Esophagus mucosa (tissue), 1 donor: ENCODE data around the gene MTCL1. TPM values are rescaled to one million over a fixed set of nuclear protein-coding genes. Genes with fewer than 3 reads are reported as not detected.
A peak's percentile ranks its signal among the peaks of the same experiment; 100 is the strongest.

Experiments
- ATAC-seq: fragments of 200-7000 bp; cut with Tn5 transposase; one replicate; pipeline ENCODE4 v1.9.1; 2020
- total RNA-seq: library from RNA; stranded (reverse); gene quantifications from one replicate; pipeline ENCODE4 v1.2.4, GENCODE V29; 2023
- donor health status: DM: yes; HTN: yes; CAD: no.

MTCL1 gene
- total RNA-seq, 1 donor from 2014 or later = 9.9 TPM

- ATAC-seq = no peak
Measured at GRCh38 chr18:8816220-8816619, 110.9 kb downstream of the MTCL1 start.

- no peak for ATAC-seq
Measured at GRCh38 chr18:8816816-8817215, 111.5 kb downstream of the MTCL1 start.

DNA sequence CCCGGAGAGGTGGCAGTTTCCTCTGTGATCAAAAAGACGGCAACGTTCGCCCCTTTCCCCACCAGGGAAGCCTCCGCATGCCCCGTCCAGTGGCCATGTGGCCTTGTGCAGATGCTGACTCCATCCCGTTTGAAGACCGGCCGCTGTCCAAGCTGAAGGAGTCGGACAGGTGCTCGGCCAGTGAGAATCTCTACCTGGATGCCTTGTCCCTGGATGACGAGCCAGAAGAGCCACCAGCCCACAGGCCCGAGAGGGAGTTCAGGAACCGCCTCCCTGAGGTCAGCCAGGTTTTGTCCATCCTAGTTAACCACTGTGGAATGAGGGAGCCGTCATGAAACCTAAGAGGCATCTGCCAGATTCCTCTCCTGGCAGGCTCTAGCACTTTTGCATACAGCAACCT is 113.6 kb downstream of the MTCL1 start:
- ATAC-seq = no peak

- ATAC-seq = no peak
Measured at GRCh38 chr18:8820396-8821082, 115.2 kb downstream of the MTCL1 start.

- no peak for ATAC-seq
Measured at GRCh38 chr18:8821083-8821465, 115.7 kb downstream of the MTCL1 start.

DNA sequence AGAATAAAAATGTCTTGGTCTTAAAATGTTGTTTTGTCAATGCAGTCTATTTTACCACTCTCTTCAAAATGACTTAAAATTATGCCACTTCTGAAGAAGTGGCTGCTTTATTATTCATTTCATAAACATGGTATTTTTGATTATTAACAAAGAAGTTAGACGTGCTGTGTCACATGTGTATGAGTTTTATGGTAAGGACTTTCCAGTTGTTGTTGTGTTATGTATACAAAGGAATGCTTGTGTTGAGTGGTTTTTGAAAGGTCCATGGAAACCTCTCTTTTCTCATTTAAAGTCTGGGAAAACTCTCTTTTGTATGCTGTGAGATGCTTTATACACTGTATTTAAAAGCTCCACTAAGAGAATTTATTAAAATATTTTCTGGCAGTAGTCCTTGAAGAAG is 116.2 kb downstream of the MTCL1 start:
- no peak for ATAC-seq

DNA sequence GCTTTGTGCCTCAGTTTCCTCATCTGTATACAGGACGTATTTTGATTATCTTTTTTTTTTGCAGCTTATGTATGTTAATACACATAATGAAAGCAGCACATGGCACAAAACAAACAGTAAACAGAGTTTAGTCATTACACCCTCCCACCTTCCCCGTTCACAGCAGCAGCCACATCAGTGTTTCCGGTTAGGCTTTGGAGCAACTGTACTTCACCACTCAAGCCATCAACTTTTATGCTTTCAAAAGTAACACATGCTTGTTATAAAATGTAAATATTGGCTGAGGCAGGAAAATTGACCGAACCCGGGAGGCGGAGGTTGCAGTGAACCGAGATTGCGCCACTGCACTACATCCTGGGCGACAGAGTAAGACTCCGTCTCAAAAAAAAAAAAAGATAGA is 117.3 kb downstream of the MTCL1 start:
- ATAC-seq = no peak

DNA sequence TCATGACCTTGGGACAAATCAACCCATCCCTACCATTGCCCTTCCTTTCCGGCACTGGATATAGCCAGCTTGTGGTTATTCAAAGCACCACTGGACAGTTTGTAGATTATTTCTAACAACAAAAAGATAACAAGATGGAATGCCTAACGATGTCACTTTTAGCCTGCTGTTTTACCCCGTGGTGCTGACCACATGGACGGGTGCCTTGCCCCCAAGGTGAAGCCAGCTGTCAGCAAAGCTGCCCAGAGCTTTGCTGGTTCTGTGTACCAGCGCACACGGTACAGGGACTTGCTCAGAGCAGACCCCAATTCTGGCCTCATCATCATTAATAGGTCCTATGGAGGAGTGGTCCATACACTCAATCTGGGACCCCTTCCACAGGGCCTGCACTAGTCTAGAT is 118.2 kb downstream of the MTCL1 start:
- no peak for ATAC-seq

- no peak for ATAC-seq
Measured at GRCh38 chr18:8824846-8825245, 119.5 kb downstream of the MTCL1 start.

- ATAC-seq = peak; percentile 27
Measured at GRCh38 chr18:8825273-8825672, 119.9 kb downstream of the MTCL1 start.

- no peak for ATAC-seq
Measured at GRCh38 chr18:8825729-8826375, 120.5 kb downstream of the MTCL1 start.

DNA sequence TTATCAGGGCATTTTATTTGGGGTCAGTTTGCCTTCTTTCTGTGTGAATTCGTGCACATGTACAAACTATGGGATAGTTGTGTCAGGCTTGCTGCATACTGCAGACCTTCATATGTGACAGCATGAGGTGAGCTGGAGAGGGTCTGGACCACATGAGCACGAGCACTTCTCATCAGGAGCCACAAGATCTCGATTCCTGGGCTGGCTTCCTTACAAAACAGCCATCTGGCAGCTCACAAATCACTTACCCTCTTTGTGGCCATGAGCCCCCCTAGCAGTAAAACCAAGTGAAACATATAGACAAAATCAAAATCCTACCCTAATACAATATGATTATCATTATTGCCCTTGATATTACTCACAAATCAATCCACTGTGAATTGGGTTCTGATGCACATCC is 121.2 kb downstream of the MTCL1 start:
- ATAC-seq = no peak

DNA sequence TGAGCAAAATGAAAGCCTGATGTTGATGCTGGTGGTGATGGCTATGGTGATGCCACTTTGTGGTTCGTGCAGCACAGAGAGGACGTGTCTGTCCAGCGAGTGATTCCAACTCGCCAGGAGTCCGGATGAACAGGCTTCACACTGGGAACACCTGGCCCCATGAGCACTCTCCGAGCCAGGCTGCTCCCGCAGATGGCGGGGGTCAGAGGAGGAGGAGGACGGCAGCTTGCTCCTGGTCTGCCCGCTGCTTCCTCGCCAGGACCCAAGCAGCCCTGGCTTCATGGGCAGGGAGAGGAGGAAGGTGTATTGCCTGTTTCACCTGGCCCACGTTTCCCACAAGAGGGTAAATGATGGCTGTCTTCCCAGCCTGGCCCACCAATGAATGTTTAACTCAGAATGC is 121.6 kb downstream of the MTCL1 start:
- ATAC-seq = no peak

GRCh38 chr18:8828300-8828699 is 122.9 kb downstream of the MTCL1 start:
- ATAC-seq = no peak

DNA sequence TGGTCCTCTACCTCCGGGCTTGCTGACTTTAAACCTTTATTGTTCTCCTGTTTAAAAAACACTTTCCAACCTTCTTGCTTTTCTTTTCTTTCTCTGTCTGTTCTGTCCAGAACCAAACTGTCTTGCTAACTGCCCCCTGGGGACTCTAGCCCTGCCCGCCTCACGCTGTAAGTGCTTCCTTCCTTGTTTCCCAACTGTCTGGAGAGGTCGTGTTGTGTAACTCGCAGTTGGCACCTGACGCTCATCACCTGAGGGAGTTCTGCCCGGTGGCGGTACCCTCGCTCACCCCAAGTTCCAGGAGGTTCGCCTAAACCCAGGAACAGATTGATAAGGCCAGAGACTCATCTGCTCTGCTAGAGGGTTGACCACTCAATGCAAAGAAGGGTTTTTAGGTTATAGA is 123.4 kb downstream of the MTCL1 start:
- ATAC-seq = no peak

DNA sequence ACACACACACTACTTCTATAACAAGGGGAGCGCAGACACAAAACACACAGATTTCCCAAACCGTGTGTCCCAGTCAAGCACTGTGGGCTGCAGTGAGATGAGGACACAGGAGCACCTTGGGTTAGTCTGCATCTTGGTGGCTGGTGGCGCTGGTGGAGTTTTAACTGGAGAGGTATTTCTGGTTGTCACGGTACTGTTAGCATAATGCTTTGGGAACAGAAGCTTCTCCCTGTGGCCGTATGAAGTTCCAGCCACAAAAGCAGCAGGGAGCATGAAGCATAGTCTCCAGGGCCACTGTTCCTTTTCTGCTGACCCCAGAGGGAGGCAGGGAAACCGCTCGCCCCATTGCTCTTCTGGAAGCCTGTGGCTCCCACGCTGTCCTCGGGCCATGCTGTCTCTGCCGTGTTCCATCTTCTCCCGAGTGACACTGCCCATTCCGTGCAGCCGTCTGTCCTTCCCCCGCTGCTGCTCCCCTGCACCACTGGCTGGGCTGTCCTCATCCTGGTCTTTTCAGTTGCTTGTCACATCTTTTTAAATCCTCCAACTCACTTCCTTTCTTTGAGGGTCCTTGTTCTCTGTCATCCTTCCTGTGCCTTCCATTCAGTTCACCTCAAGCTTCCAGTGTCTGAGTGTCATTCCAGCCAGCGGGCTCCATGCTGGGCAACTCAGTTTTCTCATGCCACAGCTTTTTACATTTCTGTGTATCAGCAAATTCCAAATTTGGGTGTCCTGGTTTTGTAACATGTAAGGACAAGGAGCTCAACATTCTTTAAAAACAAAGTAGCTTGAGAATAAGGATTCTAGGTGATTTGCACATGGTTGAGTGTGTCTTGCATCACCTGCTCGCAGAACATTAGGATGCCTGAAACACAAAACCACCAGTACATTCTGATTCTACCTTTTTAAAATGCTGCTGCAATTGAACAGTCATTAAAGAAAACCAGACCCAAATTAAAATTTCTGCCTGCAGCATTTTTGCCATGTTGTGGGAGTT is 125.0 kb downstream of the MTCL1 start:
- ATAC-seq = no peak

GRCh38 chr18:8831112-8831511 is 125.8 kb downstream of the MTCL1 start:
- no peak for ATAC-seq

- no peak for ATAC-seq
Measured at GRCh38 chr18:8831531-8831930, 126.2 kb downstream of the MTCL1 start.

- ATAC-seq = no peak
Measured at GRCh38 chr18:8833480-8833879, 128.1 kb downstream of the MTCL1 start.

DNA sequence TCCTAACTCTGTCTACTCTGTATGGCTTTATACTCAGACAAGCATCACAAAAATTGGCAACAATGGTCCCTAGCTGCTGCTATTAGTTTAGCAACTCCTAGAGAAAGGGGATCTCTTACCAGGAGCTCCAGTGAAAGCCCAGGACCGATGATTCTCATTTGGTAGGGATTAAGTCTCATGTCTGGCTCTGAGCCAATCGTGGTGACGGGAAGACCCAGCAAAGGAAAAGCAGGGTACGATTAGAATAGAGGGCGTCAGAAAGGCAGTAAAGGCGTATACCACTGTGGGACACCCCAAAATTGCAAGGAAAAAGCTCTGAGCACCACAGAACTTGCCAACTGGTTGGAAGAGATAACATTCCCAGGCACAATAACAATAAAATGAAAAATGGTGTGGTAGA is 129.5 kb downstream of the MTCL1 start:
- no peak for ATAC-seq

- no peak for ATAC-seq
Measured at GRCh38 chr18:8835521-8835953, 130.2 kb downstream of the MTCL1 start.

DNA sequence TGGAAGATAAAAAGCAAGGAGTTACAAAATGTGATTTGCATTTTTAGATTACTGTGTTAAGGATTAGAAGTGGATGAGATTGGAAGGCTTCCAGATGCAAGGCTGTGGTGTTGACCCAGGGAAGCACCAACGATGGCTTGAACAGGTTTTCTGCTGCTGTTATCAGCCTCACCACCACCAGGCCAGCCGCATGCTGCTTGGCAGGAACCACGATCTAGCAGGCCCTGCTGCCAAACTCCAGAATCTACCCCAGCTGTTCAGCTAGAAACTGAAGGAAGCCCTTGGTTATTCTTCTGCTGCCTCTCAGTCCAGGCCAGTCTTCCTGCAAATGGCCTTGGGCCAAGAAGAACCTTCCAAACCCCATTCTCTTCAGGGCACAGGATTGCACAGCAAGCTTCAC is 133.9 kb downstream of the MTCL1 start:
- no peak for ATAC-seq

GRCh38 chr18:8841781-8842485 is 136.6 kb downstream of the MTCL1 start:
- no peak for ATAC-seq
